GM18519 (cell line): Measurements from ENCODE around the gene GDPD1.
A peak's percentile ranks its signal among the peaks of the same experiment; 100 is the strongest.
"Not testable (repeated sequence)": the region's sequence is repeated elsewhere in the genome, so short reads cannot be mapped to it uniquely, and the experiment has no call there.

Source experiments
- ATAC-seq: cut with Tn5 transposase; IDR thresholded peaks from one replicate; pipeline ENCODE4 v1.9.1; 2021; ENCODE audit warnings: mild to moderate bottlenecking, moderate library complexity; ENCODE audit not compliant: unreplicated experiment, low FRiP score

The GDPD1 gene

DNA sequence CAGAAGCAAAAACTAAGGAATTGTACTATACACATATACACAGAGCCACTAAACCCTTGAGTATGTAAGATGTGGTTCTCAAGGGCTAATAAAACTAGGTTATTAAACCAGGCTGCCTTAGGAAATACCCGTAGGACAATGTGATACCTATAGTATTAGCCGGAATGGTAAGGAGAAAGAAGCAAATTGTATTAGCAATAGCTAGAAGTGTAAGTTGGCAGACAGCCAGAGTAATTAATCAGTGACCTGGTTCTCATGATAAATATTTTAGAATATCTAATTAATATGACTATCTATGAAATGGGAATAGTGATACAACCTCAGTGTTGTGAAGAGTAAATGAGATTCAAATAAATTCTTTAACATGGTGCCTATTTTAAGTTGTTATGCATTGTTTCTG lies 18.6 kb downstream of the GDPD1 start:
- ATAC-seq, result no peak

DNA sequence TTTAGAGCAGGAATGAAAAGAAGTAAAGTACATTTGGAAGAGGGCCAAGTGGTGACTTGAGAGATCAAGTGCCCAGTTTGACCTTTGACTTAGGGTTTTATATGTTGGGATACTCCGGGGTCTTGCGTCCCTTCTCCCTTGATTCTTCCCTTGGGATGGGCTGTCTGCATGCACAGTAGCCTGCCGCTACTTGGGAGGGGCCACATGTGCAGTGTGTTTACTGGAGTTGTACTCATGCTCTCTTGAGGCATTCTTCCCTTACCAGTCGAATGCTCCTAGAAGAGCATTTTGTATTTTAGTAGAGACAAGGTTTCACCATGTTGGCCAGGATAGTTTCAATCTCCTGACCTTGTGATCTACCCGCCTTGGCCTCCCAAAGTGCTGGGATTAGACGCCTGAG lies 23.8 kb downstream of the GDPD1 start:
- ATAC-seq, result no peak

GRCh38 chr17:59254742-59255141 lies 34.4 kb downstream of the GDPD1 start:
- no peak for ATAC-seq

DNA sequence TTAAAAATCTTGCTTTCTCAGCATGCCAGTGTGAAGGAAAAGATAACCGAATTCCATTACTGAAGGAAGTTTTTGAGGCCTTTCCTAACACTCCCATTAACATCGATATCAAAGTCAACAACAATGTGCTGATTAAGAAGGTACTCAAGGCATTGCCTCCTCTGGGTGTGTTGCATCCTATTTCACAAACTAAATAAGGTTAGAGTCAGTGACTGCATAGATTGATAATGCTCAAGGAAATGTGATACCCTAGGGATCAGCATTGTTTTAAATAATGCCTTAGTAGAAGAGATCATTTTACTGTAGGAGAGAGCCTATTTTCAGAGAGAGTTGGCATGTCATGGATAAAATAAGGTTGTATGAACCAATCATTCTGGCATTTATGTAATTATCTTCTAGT lies 36.8 kb downstream of the GDPD1 start:
- ATAC-seq, result no peak

GRCh38 chr17:59260722-59261121 lies 40.4 kb downstream of the GDPD1 start:
- ATAC-seq, result no peak

GRCh38 chr17:59266745-59267144 lies 46.4 kb downstream of the GDPD1 start:
- ATAC-seq, result no peak

DNA sequence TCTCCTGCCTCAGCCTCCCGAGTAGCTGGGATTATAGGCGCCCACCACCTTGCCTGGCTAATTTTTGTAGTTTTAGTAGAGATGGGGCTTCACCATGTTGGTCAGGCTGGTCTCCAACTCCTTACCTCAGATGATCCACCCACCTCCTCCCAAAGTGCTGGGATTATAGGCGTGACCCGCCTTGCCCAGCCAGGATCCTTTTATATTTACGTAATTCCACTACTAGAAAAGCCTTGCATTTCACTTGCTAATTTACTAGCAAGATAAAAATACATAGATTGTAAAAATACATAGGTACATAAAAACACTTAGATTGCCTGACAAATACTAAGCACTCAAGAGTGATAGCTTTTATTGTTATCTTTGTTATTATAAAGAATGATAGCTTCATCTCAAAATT lies 47.5 kb downstream of the GDPD1 start:
- ATAC-seq, result no peak

- no peak for ATAC-seq
Observed at GRCh38 chr17:59275618-59276017, 55.3 kb downstream of the GDPD1 start.

DNA sequence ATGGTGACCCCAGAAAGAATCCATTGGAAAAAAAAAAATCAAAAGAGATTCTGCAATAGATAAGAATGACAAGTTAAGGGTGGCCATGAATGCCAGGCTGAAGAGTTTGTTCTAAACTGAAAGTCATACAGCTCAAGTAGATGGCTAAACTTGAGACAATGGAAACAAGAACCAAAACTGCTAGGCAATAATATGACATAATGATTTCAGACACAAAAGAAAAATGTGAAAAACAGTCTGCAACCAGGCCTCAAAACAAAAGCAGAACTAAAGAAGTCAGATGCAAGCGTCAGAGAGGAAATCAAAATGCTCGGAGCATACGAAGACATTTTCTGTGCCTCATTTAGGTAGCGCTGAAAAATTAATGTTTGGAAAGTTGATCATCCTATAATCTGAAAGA lies 56.7 kb downstream of the GDPD1 start:
- ATAC-seq, result peak; percentile 82

GRCh38 chr17:59278406-59278805 lies 58.1 kb downstream of the GDPD1 start:
- ATAC-seq, result no peak

DNA sequence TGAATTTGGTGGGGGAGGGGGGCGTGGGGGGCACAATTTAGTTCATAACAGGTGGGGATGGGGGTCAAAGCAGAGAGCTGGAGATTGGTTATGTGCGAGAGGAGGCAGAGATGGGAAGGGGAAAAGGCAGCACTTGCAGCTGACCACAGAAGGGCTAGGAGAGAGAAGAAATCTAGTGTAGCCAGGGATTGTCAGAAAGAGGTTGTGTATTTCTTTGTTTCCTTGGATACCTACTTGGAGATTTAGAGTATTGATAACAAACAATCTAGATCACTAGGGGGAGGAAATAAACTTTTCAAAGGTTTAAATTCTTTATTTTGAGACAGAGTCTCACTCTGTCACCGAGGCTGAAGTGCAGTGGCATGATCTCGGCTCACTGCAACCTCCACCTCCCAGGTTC lies 64.0 kb downstream of the GDPD1 start:
- no peak for ATAC-seq

- no peak for ATAC-seq
Observed at GRCh38 chr17:59287452-59287851, 67.1 kb downstream of the GDPD1 start.

- no peak for ATAC-seq
Observed at GRCh38 chr17:59287891-59288290, 67.6 kb downstream of the GDPD1 start.

GRCh38 chr17:59289981-59290301 lies 69.6 kb downstream of the GDPD1 start:
- no peak for ATAC-seq

- not testable (repeated sequence) for ATAC-seq
Observed at GRCh38 chr17:59290302-59290998, 70.1 kb downstream of the GDPD1 start.

DNA sequence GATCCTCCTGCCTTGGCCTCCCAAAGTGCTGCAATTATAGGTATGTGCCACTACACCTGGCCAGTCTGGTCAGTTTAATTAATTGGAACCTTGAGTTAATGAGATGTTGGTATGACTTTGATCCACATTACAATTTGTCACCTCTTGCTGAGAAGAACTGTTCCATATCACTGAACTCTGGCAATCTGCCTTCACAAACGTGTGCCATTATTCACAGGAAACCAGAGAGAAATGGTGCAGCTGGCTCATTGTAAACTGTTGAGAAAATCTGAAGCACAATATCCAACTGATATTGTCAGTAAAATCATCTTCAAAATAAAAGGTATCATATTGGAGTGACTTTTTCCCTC lies 71.8 kb downstream of the GDPD1 start:
- ATAC-seq, result no peak

- no peak for ATAC-seq
Observed at GRCh38 chr17:59296190-59296589, 75.9 kb downstream of the GDPD1 start.

DNA sequence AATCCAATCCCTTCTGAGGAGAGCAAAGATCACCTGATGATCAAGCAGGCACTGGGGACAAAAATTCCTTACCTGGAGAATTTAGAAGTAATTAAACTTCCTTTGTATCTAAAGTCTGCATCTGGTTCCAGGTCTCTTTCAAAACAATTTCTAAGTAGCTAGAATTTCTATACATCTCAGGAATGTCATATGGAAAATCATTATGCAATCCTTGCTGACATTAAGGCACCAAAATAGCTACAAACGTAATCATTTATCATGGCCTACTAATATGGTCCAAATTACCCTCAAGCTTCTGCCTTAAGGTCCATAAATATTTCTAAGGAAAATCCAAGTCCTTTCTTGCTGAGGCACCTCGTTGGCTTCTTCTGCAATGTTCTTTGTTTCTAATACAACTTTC lies 78.2 kb downstream of the GDPD1 start:
- no peak for ATAC-seq

- no peak for ATAC-seq
Observed at GRCh38 chr17:59299400-59300092, 79.2 kb downstream of the GDPD1 start.

DNA sequence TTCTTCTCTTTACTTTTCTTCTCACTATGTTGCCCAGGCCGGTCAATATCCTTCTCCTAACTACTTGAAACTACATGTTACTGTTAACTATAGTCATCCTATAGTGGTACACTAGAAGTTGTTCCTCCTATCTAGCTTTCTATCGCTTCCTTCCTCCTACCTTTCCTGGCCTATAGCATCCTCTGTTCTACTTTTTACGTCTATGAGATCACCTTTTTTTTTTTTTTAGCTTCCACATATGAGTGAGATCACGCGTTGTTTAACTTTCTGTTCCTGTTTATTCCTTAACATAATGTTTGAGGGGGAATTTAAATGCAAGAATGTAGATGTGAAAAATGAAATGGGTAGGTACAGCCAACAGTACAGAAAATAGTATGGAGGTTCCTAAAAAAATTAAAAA lies 80.6 kb downstream of the GDPD1 start:
- no peak for ATAC-seq

- no peak for ATAC-seq
Observed at GRCh38 chr17:59304811-59305210, 84.5 kb downstream of the GDPD1 start.

DNA sequence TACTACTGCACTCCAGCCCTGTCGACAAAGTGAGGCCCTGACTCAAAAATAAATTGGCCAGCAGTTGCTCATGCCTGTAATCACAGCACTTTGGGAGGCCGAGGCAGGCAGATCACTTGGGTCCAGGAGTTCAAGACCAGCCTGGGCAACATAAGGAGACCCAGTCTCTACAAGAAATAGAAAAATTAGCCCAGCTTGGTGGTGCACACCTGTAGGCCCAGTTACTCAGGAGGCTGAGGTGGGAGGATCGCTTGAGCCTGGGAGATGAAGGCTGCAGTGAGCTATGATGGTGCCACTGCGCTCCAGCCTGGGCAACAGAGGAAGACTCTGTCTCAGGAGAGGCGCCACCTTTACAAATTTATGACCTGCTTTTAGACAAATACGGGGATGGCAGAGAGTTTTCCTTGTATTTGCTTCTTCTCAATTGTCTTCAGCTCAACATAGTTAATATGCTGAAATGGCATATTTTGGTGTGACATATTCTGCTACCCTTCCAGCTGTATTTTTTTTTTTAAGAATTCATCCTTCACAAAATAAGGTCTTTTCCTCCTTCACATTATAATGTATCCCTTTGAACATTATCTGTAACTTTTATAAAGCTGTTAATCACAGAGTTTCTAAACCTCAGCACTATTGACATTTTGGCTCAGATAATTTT lies 90.1 kb downstream of the GDPD1 start:
- ATAC-seq, result no peak
